ENCODE results near the gene BRMS1L. TPM values are rescaled to one million over a fixed set of nuclear protein-coding genes. Genes with fewer than 3 reads are reported as not detected.

Gene BRMS1L
- total and polyA plus RNA-seq, 10 of the 15 experiments (the other 5 are each of a cell fraction or from before 2014, with no cell fraction given): 5.3 to 26.7 (median 8.3) TPM

GRCh38 chr14:35825968-35826217, 245 bp upstream of the BRMS1L start (continued):
- TF ChIP-seq SPI1 (IDR thresholded peaks at IDR 0.05; ENCODE audit: borderline replicate concordance, insufficient read depth, low read depth, low read length) (no peak), CHD4 (IDR thresholded peaks at IDR 0.05) (no peak), NR2C1 (IDR thresholded peaks at IDR 0.05) (no peak), KAT2A (conservative IDR thresholded peaks at IDR 0.05; ENCODE audit: control insufficient read depth, low read depth, low read length) (no peak), MTA2 (IDR thresholded peaks at IDR 0.05; ENCODE audit: low read depth) (no peak), BMI1 (IDR thresholded peaks at IDR 0.05; ENCODE audit: borderline replicate concordance) (no peak), GATAD2B (conservative IDR thresholded peaks at IDR 0.05; ENCODE audit: low read depth) (no peak), HSF1 (IDR thresholded peaks at IDR 0.05; ENCODE audit: low read depth, low read length) (no peak), SRF (IDR thresholded peaks at IDR 0.05; ENCODE audit: low read depth in 2 of 2, low read length in 2 of 2) (0 out of 4 replicates have a peak, but pooled peaks of 1 of the 2 experiments have one; percentile 12), SP1 (IDR thresholded peaks at IDR 0.05; ENCODE audit: low read depth, low read length) (no peak), JUND (IDR thresholded peaks at IDR 0.05; ENCODE audit: low read depth, low read length) (no peak), RFX5 (IDR thresholded peaks at IDR 0.05; ENCODE audit: low read depth, low read length) (no peak), MEF2A (IDR thresholded peaks at IDR 0.05; ENCODE audit: insufficient read depth, low read depth, low read length) (0 out of 2 replicates have a peak, but pooled peaks have one; percentile 20), PKNOX1 (IDR thresholded peaks at IDR 0.05) (no peak), RB1 (IDR thresholded peaks at IDR 0.05; ENCODE audit: borderline replicate concordance) (0 out of 2 replicates have a peak, but pooled peaks have one; percentile 16), SMAD1 (IDR thresholded peaks at IDR 0.05; ENCODE audit: low read depth, partially characterized antibody) (no peak), TARDBP (IDR thresholded peaks at IDR 0.05; ENCODE audit: borderline replicate concordance) (no peak), JUNB (IDR thresholded peaks at IDR 0.05) (no peak), POLR2AphosphoS5 (IDR thresholded peaks at IDR 0.05; ENCODE audit: low read length) (no peak), FOXK2 (IDR thresholded peaks at IDR 0.05) (no peak), CUX1 (IDR thresholded peaks at IDR 0.05; ENCODE audit: insufficient replicate concordance, low read depth, low read length) (no peak), PRDM15 (CRISPR knock-in tag; IDR thresholded peaks at IDR 0.05) (no peak)
